Amniotic epithelial cell (primary cell): ENCODE measurements around the gene AFMID.

Experiments used
- DNase-seq: peaks from one replicate; pipeline ENCODE4 v3.0.0-alpha.2; 2010; ENCODE audit warnings: low read depth

The AFMID gene

GRCh38 chr17:78180083-78180482 lies 7.1 kb upstream of the AFMID start:
- DNase-seq, result peak; percentile 24

- DNase-seq, result no peak
Observed at GRCh38 chr17:78180508-78180907, 6.7 kb upstream of the AFMID start.

- no peak for DNase-seq
Observed at GRCh38 chr17:78182504-78182903, 4.7 kb upstream of the AFMID start.

- DNase-seq, result no peak
Observed at GRCh38 chr17:78183916-78184315, 3.2 kb upstream of the AFMID start.

GRCh38 chr17:78184351-78184750 lies 2.8 kb upstream of the AFMID start:
- DNase-seq, result no peak

GRCh38 chr17:78184868-78185267 lies 2.3 kb upstream of the AFMID start:
- no peak for DNase-seq

GRCh38 chr17:78185981-78186691 lies 1.0 kb upstream of the AFMID start:
- DNase-seq, result no peak

- no peak for DNase-seq
Observed at GRCh38 chr17:78196716-78197115, 9.6 kb downstream of the AFMID start.

- no peak for DNase-seq
Observed at GRCh38 chr17:78197147-78197832, 10.1 kb downstream of the AFMID start.

- DNase-seq, result no peak
Observed at GRCh38 chr17:78200451-78200850, 13.3 kb downstream of the AFMID start.

GRCh38 chr17:78202666-78203065 lies 15.5 kb downstream of the AFMID start:
- DNase-seq, result no peak

- DNase-seq, result no peak
Observed at GRCh38 chr17:78204387-78205123, 17.4 kb downstream of the AFMID start.

- no peak for DNase-seq
Observed at GRCh38 chr17:78205124-78205775, 18.1 kb downstream of the AFMID start.

- DNase-seq, result no peak
Observed at GRCh38 chr17:78206298-78206697, 19.1 kb downstream of the AFMID start.

- DNase-seq, result no peak
Observed at GRCh38 chr17:78208486-78208885, 21.3 kb downstream of the AFMID start.

GRCh38 chr17:78210111-78210510 lies 22.9 kb downstream of the AFMID start:
- DNase-seq, result no peak

GRCh38 chr17:78211032-78211431 lies 23.9 kb downstream of the AFMID start:
- DNase-seq, result no peak

GRCh38 chr17:78214016-78214705 lies 27.0 kb downstream of the AFMID start, which contains the start of gene BIRC5:
Gene BIRC5 (plus strand): TSS chr17:78214253. CDS start chr17:78214317, 64 bp downstream.
- DNase-seq, result peak; percentile 67

- DNase-seq, result no peak
Observed at GRCh38 chr17:78214706-78215061, 27.5 kb downstream of the AFMID start.

GRCh38 chr17:78219396-78220150 lies 32.4 kb downstream of the AFMID start:
- no peak for DNase-seq

GRCh38 chr17:78223061-78223460 lies 35.9 kb downstream of the AFMID start:
- DNase-seq, result no peak
